Skeletal muscle tissue (tissue), 4 donors: Measurements from ENCODE around the gene THOP1. TPM values are rescaled to one million over a fixed set of nuclear protein-coding genes. Genes with fewer than 3 reads are reported as not detected.

ENCODE experiments used
- H3K27ac ChIP-seq: one replicate; pipeline ENCODE4 v1.7.0; 2013; ENCODE audit warnings: mild to moderate bottlenecking, low read depth, low read length, inconsistent platforms
- H3K27me3 ChIP-seq, 3 donors: one replicate each; pipeline ENCODE4 v1.7.0; 2013; ENCODE audit warnings: low read length in 3 of 3; ENCODE audit not compliant: control insufficient read depth in 3 of 3, insufficient read depth in 3 of 3
- H3K36me3 ChIP-seq, 3 donors: one replicate each; pipeline ENCODE4 v1.7.0; 2013; ENCODE audit warnings: low read length in 3 of 3; ENCODE audit not compliant: control insufficient read depth in 3 of 3, insufficient read depth in 3 of 3
- H3K4me1 ChIP-seq, 3 donors: one replicate each; pipeline ENCODE4 v1.7.0; 2013; ENCODE audit warnings: low read length in 3 of 3, mild to moderate bottlenecking in 3 of 3; ENCODE audit not compliant: control insufficient read depth in 3 of 3, insufficient read depth in 3 of 3
- H3K4me3 ChIP-seq, 3 donors: one replicate each; pipeline ENCODE4 v1.7.0; 2013; ENCODE audit warnings: low read length in 3 of 3
- H3K9ac ChIP-seq, 3 donors: one replicate each; pipeline ENCODE4 v1.7.0; 2013; ENCODE audit warnings: low read length in 3 of 3, mild to moderate bottlenecking in 3 of 3, moderate library complexity in 2 of 3, low read depth in 1 of 3
- H3K9me3 ChIP-seq, 3 donors: one replicate each; pipeline ENCODE4 v1.7.0; 2013; ENCODE audit warnings: low read length in 3 of 3; ENCODE audit not compliant: control insufficient read depth in 3 of 3
- total RNA-seq: library from RNA; depleted of rRNA; stranded (reverse); fragments of >200 nt; gene quantifications from one replicate; pipeline ENCODE4 v1.2.3, GENCODE V29; 2014
- donor health status: Osteomylitis.

The THOP1 gene
- total RNA-seq, 1 donor from 2014 or later: 34.4 TPM

DNA sequence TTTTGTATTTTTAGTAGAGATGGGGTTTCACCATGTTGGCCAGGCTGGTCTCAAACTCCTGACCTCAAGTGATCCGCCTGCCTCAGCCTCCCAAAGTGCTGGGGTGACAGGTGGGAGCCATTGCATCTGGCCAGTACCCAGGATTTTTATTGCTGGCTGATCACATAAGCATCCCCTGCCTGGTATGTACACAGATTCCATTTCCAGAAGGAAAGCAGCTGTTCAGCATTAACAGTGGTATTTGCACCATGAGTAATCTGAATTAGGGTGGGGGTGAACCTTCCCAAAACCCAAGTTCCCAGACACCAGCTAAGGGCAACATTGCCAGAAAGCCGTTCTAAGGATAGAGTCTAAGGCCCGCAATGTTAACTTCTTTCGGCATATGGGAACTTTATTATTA lies 63.3 kb downstream of the THOP1 start:
- H3K27ac ChIP-seq: peak overlapping the region; percentile 48
- H3K9ac ChIP-seq: no peak overlapping the region
- no peaks in the 10 kb centered on the region for H3K27me3 ChIP-seq
- peaks cover 35 to 42% (median 37%) of the 10 kb centered on the region in 3 donors for H3K36me3 ChIP-seq
- H3K9me3 ChIP-seq: peaks cover 19 to 29% (median 20%) of the 10 kb centered on the region in 3 donors
- peaks cover 27 to 28% (median 28%) of the 10 kb centered on the region in 3 donors for H3K4me1 ChIP-seq
- no peak overlapping the region for H3K4me3 ChIP-seq

- Histone ChIP-seq H3K4me1 (peaks cover 18 to 24% (median 22%) of the 10 kb centered on the region in 3 donors), H3K9ac (no peak overlapping the region), H3K27me3 (no peaks in the 10 kb centered on the region), H3K36me3 (peaks cover 48 to 50% (median 49%) of the 10 kb centered on the region in 3 donors), H3K27ac (no peak overlapping the region), H3K9me3 (peaks cover 28 to 43% (median 29%) of the 10 kb centered on the region in 3 donors), H3K4me3 (peak overlapping the region in 1 of 3 donors; percentile 33)
Observed at GRCh38 chr19:2850256-2850925, 65.1 kb downstream of the THOP1 start.

GRCh38 chr19:2852598-2852997 lies 67.3 kb downstream of the THOP1 start:
- Histone ChIP-seq H3K4me3 (peak overlapping the region in 1 of 3 donors; percentile 59), H3K27ac (no peak overlapping the region), H3K4me1 (peaks cover 0 to 7% (median 5%) of the 10 kb centered on the region in 3 donors), H3K9ac (no peak overlapping the region), H3K27me3 (no peaks in the 10 kb centered on the region), H3K36me3 (peaks cover 41 to 49% (median 48%) of the 10 kb centered on the region in 3 donors), H3K9me3 (peaks cover 29 to 51% (median 35%) of the 10 kb centered on the region in 3 donors)

GRCh38 chr19:2853015-2853606 lies 67.8 kb downstream of the THOP1 start:
- H3K27me3 ChIP-seq: no peaks in the 10 kb centered on the region
- peaks cover 0 to 7% (median 5%) of the 10 kb centered on the region in 3 donors for H3K4me1 ChIP-seq
- H3K9ac ChIP-seq: no peak overlapping the region
- H3K9me3 ChIP-seq: peaks cover 29 to 51% (median 35%) of the 10 kb centered on the region in 3 donors
- H3K27ac ChIP-seq: no peak overlapping the region
- H3K4me3 ChIP-seq: peak overlapping the region in 1 of 3 donors; percentile 59
- peaks cover 41 to 50% (median 48%) of the 10 kb centered on the region in 3 donors for H3K36me3 ChIP-seq

DNA sequence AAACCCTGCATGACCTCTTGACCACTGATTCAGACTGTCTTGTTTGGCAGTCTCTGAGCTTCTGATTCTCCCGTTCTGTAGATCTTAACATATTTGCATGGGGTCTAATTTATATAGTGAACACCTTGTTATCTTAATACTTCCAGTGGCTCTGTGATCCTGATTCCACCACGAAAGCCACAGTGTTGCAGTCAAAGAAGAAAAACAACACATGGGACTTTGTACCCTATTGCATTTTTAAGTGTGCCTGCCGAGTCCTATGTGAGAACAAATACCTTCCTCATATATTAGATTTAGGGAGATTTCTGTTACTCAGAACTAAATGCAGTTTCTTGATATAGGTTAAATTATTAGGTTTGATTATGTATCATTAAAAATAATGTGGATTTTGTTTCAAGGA lies 69.5 kb downstream of the THOP1 start:
- Histone ChIP-seq H3K9me3 (peaks cover 40 to 51% (median 41%) of the 10 kb centered on the region in 3 donors), H3K4me3 (no peak overlapping the region), H3K9ac (no peak overlapping the region), H3K27me3 (no peaks in the 10 kb centered on the region), H3K4me1 (no peaks in the 10 kb centered on the region), H3K36me3 (peaks cover 43 to 52% (median 48%) of the 10 kb centered on the region in 3 donors), H3K27ac (no peak overlapping the region)

DNA sequence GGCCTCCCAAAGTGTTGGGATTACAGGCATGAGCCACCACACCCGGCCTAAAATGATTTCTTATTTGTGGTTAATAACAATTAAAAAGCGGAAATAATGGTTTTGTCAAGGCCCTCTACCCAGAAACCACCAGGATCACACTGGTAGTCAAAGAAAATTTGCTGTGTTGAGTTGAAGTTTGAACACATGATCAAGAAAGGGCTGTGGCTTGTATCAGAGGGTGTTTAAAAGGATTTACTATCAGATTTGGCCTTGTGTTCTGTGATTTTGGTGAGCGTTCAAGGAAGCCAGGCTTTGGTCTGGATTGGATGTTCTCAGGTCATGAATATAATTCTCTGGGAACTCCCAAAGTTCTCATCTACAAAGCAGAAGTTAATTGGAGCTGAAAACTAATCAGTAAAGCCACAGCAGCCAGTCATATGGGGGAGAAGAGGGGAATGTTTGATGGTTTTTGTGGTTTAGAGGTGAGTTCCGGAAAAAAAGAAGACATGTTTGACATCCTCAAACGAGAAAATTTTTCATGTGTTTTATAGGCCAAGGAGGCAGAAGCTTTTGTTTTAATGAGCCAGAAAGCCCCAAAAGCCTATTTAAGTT lies 71.3 kb downstream of the THOP1 start:
- Histone ChIP-seq H3K9me3 (peaks cover 36 to 40% (median 38%) of the 10 kb centered on the region in 3 donors), H3K4me1 (no peaks in the 10 kb centered on the region), H3K36me3 (peaks cover 32 to 37% (median 34%) of the 10 kb centered on the region in 3 donors), H3K4me3 (no peak overlapping the region), H3K9ac (no peak overlapping the region), H3K27me3 (no peaks in the 10 kb centered on the region), H3K27ac (no peak overlapping the region)

DNA sequence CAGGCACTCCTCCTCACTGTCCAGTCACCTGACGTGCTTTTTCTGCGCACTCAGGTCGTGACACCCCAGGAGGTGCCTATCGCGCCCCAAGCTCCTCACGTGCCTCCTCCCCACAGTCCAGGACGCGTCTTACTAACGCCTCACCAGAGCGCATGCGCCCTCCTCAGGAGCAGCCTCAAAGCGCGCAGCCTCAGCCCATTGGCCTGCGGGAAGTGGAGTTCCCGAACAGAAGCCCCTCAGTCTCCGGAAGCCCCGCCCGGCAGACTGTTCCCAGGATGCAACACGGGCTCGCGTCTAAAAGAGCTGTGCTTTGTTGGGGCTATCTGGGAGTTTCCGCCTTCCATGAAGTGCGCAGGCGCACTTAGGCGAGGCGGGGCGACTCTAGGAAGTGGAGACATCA lies 73.6 kb downstream of the THOP1 start:
- Histone ChIP-seq H3K27me3 (no peaks in the 10 kb centered on the region), H3K4me3 (no peak overlapping the region), H3K36me3 (peaks cover 11 to 14% (median 11%) of the 10 kb centered on the region in 3 donors), H3K9ac (no peak overlapping the region), H3K9me3 (peaks cover 19 to 25% (median 20%) of the 10 kb centered on the region in 3 donors), H3K4me1 (peaks cover 2 to 4% (median 2%) of the 10 kb centered on the region in 3 donors), H3K27ac (no peak overlapping the region)

DNA sequence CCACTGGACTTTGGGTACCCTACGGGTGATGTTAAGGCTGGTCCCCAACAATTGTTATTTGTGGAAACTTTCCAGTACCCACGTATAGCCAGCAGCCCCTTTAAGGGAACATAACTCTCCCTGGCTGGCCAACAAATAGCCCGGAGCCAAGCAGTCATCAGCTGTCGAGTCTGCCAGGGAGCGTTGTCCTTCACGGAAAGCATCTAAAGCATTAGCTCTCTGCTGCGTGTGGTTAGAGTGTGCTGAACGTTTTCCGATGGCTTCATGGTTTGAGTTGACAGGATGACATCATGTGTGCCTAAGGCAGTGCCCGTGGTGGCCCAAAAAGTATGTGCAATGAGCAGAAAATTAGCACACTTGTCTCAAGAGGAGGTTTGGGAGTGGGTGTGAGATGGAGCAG lies 78.5 kb downstream of the THOP1 start:
- Histone ChIP-seq H3K9ac (peak overlapping the region in 1 of 3 donors; percentile 5), H3K9me3 (peaks cover 0 to 4% (median 4%) of the 10 kb centered on the region in 3 donors), H3K27ac (no peak overlapping the region), H3K4me3 (peak overlapping the region in 1 of 3 donors; percentile 40), H3K27me3 (no peaks in the 10 kb centered on the region), H3K36me3 (no peaks in the 10 kb centered on the region), H3K4me1 (peaks cover 5 to 17% (median 16%) of the 10 kb centered on the region in 3 donors)
